A549 (cell line): ENCODE measurements around the gene COL26A1.

Source experiments
- CHD2 ChIP-seq: fragments of 150-350 bp; IDR thresholded peaks from 2 replicates; pipeline ENCODE4 v1.6.1; 2014; ENCODE audit warnings: low read length; ENCODE audit not compliant: partially characterized antibody
- EP300 ChIP-seq, 2 experiments: fragments of >200 bp; sonication (Bioruptor Twin); formaldehyde crosslinking; IDR thresholded peaks; 2 replicates in 1 of 2; 3 replicates in 1 of 2; pipeline ENCODE4 v1.6.1; 2016 to 2017
- HDAC2 ChIP-seq: fragments of 200-600 bp; sonication (generic); IDR thresholded peaks from 2 replicates; pipeline ENCODE4 v1.6.1; 2016
- HOXA7 ChIP-seq: fragments of 250-450 bp; sonication (Bioruptor Pico); IDR thresholded peaks from 2 replicates; pipeline ENCODE4 v1.5.0; 2020; ENCODE audit warnings: mild to moderate bottlenecking, moderate library complexity
- MYC ChIP-seq: IDR thresholded peaks from 2 replicates; pipeline ENCODE4 v1.6.1; 2012; ENCODE audit warnings: mild to moderate bottlenecking, inconsistent platforms, low read length, improper control_type of control experiment, borderline replicate concordance
- POLR2A ChIP-seq: IDR thresholded peaks from 2 replicates; pipeline ENCODE4 v1.6.1; 2012; ENCODE audit warnings: mild to moderate bottlenecking, low read length
- POLR2AphosphoS2 ChIP-seq: conservative IDR thresholded peaks from 2 replicates; pipeline ENCODE4 v1.6.1; 2012; ENCODE audit warnings: low read length, improper control_type of control experiment, inconsistent platforms
- RNF2 ChIP-seq: fragments of 200-600 bp; sonication (generic); IDR thresholded peaks from 2 replicates; pipeline ENCODE4 v1.6.1; 2016; ENCODE audit warnings: low read depth, mild to moderate bottlenecking, antibody characterized with exemption, moderate library complexity, borderline replicate concordance
- SMC3 ChIP-seq: fragments of >200 bp; sonication (Bioruptor Twin); formaldehyde crosslinking; IDR thresholded peaks from 3 replicates; pipeline ENCODE4 v1.6.1; 2018; ENCODE audit warnings: inconsistent platforms
- USF2 ChIP-seq: fragments of 450-650 bp; IDR thresholded peaks from 2 replicates; pipeline ENCODE4 v1.6.1; 2014; ENCODE audit warnings: antibody characterized with exemption
- TF ChIP-seq, protein P1 (sequence below): fragments of 200-600 bp; sonication (generic); IDR thresholded peaks from 2 replicates; pipeline ENCODE4 v1.6.1; 2016; ENCODE audit warnings: antibody characterized with exemption, mild to moderate bottlenecking, moderate library complexity
- TF ChIP-seq, protein P2 (sequence below): fragments of >200 bp; sonication (Bioruptor Twin); formaldehyde crosslinking; IDR thresholded peaks from 3 replicates; pipeline ENCODE4 v1.5.1; 2016
- TF ChIP-seq, protein P3 (sequence below): fragments of 250-450 bp; sonication (Bioruptor Pico); IDR thresholded peaks from 2 replicates; pipeline ENCODE4 v1.5.0; 2021; ENCODE audit warnings: mild to moderate bottlenecking, moderate library complexity, borderline replicate concordance
- TF ChIP-seq, protein P4 (sequence below): IDR thresholded peaks from 2 replicates; pipeline ENCODE4 v1.6.1; 2012

- TF ChIP-seq, protein P1, sequence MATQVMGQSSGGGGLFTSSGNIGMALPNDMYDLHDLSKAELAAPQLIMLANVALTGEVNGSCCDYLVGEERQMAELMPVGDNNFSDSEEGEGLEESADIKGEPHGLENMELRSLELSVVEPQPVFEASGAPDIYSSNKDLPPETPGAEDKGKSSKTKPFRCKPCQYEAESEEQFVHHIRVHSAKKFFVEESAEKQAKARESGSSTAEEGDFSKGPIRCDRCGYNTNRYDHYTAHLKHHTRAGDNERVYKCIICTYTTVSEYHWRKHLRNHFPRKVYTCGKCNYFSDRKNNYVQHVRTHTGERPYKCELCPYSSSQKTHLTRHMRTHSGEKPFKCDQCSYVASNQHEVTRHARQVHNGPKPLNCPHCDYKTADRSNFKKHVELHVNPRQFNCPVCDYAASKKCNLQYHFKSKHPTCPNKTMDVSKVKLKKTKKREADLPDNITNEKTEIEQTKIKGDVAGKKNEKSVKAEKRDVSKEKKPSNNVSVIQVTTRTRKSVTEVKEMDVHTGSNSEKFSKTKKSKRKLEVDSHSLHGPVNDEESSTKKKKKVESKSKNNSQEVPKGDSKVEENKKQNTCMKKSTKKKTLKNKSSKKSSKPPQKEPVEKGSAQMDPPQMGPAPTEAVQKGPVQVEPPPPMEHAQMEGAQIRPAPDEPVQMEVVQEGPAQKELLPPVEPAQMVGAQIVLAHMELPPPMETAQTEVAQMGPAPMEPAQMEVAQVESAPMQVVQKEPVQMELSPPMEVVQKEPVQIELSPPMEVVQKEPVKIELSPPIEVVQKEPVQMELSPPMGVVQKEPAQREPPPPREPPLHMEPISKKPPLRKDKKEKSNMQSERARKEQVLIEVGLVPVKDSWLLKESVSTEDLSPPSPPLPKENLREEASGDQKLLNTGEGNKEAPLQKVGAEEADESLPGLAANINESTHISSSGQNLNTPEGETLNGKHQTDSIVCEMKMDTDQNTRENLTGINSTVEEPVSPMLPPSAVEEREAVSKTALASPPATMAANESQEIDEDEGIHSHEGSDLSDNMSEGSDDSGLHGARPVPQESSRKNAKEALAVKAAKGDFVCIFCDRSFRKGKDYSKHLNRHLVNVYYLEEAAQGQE, result no peak
- TF ChIP-seq, protein P2, sequence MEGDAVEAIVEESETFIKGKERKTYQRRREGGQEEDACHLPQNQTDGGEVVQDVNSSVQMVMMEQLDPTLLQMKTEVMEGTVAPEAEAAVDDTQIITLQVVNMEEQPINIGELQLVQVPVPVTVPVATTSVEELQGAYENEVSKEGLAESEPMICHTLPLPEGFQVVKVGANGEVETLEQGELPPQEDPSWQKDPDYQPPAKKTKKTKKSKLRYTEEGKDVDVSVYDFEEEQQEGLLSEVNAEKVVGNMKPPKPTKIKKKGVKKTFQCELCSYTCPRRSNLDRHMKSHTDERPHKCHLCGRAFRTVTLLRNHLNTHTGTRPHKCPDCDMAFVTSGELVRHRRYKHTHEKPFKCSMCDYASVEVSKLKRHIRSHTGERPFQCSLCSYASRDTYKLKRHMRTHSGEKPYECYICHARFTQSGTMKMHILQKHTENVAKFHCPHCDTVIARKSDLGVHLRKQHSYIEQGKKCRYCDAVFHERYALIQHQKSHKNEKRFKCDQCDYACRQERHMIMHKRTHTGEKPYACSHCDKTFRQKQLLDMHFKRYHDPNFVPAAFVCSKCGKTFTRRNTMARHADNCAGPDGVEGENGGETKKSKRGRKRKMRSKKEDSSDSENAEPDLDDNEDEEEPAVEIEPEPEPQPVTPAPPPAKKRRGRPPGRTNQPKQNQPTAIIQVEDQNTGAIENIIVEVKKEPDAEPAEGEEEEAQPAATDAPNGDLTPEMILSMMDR, result no peak
- TF ChIP-seq POLR2A (no peak), HDAC2 (no peak), EP300 (IDR thresholded peaks at IDR 0.05) (no peak), POLR2AphosphoS2 (no peak), HOXA7 (CRISPR knock-in tag) (no peak), CHD2 (no peak), USF2 (no peak), SMC3 (no peak), MYC (no peak), RNF2 (no peak)
- TF ChIP-seq, protein P3, sequence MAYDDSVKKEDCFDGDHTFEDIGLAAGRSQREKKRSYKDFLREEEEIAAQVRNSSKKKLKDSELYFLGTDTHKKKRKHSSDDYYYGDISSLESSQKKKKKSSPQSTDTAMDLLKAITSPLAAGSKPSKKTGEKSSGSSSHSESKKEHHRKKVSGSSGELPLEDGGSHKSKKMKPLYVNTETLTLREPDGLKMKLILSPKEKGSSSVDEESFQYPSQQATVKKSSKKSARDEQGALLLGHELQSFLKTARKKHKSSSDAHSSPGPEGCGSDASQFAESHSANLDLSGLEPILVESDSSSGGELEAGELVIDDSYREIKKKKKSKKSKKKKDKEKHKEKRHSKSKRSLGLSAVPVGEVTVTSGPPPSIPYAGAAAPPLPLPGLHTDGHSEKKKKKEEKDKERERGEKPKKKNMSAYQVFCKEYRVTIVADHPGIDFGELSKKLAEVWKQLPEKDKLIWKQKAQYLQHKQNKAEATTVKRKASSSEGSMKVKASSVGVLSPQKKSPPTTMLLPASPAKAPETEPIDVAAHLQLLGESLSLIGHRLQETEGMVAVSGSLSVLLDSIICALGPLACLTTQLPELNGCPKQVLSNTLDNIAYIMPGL (CRISPR knock-in tag), result no peak
- TF ChIP-seq, protein P4, sequence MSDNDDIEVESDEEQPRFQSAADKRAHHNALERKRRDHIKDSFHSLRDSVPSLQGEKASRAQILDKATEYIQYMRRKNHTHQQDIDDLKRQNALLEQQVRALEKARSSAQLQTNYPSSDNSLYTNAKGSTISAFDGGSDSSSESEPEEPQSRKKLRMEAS, result no peak
Measured at GRCh38 chr7:101390901-101391301, 28.2 kb downstream of the COL26A1 start.
